Measurements from ENCODE around the gene FNBP1. TPM values are rescaled to one million over a fixed set of nuclear protein-coding genes. Genes with fewer than 3 reads are reported as not detected.

FNBP1 gene
- total and polyA plus RNA-seq, 2 of the 13 experiments (the other 11 are each of a cell fraction or from before 2014, with no cell fraction given), result 5.4 to 19.5 TPM

DNA sequence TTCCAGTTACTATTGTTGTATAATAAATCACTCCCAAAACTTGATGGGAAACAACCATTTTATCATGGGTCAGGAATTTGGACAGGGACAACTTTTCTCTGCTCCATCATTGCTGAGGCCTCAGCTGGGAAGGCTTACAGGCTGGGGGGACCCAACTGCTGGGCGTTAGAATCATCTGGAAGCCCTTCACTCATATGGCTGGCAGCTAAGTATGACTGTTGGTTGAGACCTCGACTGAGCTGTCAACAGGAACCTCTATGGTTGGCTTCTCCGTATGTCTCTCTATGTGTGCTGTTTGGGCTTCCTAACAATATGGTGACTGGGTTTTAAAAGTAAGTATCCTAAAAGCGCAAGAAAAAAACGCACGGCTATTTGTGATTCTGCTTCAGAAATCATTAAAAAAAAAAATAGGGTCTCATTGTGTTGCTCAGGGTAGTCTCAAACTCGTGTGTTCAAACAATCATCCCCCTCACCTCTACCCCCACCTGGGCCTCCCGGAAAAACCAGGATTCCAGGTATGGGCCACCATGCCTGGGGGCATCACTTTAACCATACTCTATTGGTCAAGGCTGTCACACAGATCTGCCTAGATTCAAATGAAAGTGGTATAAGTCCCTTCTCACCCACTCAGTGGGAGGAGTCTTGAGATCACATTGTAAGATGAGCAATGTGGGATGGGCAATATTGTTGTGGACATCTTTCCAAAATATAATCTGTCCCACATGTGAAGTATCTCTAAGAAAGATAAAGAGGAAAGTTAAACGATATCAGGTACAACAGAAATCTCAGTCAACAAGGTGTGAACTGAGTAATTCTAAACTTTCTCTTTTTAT, 15.2 kb downstream of the FNBP1 start (continued):
- no peak for TF ChIP-seq FOXO4 (CRISPR knock-in tag; conservative IDR thresholded peaks at IDR 0.05)

- TF ChIP-seq ATF4 (CRISPR knock-in tag; IDR thresholded peaks at IDR 0.05) (no peak), ZNF646 (CRISPR knock-in tag; IDR thresholded peaks at IDR 0.05) (no peak)
- peaks cover 45% of the 10 kb centered on the region for H3K79me2 ChIP-seq (ENCODE audit: insufficient read depth, low read length)
- FAIRE-seq (no peak), ATAC-seq (no peak), DNase-seq (ENCODE audit: low spot score) (no peak)
- no peak overlapping the region for H3K4me3 ChIP-seq (replicated peaks in 1 of 3; ENCODE audit: insufficient read depth in 1 of 3, low read depth in 2 of 3, low read length in 3 of 3)
- no peak overlapping the region for H3K4me2 ChIP-seq (ENCODE audit: low read depth, low read length)
- peaks cover 75% of the 10 kb centered on the region for H3K4me1 ChIP-seq (ENCODE audit: insufficient read depth, low read length)
- H3K9me3 ChIP-seq (ENCODE audit: low read length), result no peaks in the 10 kb centered on the region
- no peaks in the 10 kb centered on the region for H4K20me1 ChIP-seq (ENCODE audit: insufficient read depth, low read length)
- 93% methylated on average over 2 of the region's 2 CpGs for WGBS (ENCODE audit: low lambda C conversion rate)
- H3K27ac ChIP-seq (ENCODE audit: extremely low read length, insufficient read depth, low read length), result no peak overlapping the region
- H3K36me3 ChIP-seq (replicated peaks in 1 of 2; ENCODE audit: control insufficient read depth in 1 of 2, insufficient read depth in 2 of 2, low read length in 2 of 2), result no peaks in the 10 kb centered on the region
- ChIA-PET CTCF (ENCODE audit: low intra/inter-chr PET ratio, low total read pairs) (no interaction called here), POLR2A (no interaction called here)
- intact Hi-C loops (cut with micrococcal nuclease; ENCODE audit: unreplicated experiment), result no loop called here
- no peaks in the 10 kb centered on the region for H3K27me3 ChIP-seq (ENCODE audit: control insufficient read depth in 1 of 2, insufficient read depth in 2 of 2, low read length in 2 of 2)
- in situ Hi-C loops (cut with HindIII; ENCODE audit: extremely low pct_ligation_motif_present, low pct_unique_long_range_greater_than_20kb), result no loop called here
- no peak overlapping the region for H3K9ac ChIP-seq (ENCODE audit: insufficient read depth, low read depth, low read length)
- BruUV-seq (replicated peaks), result no TSS peak
- no peak overlapping the region for H2AFZ ChIP-seq (ENCODE audit: low read length)
Measured at GRCh38 chr9:130026583-130027340, 16.2 kb downstream of the FNBP1 start.
